Activated CD4-positive, alpha-beta T cell treated with anti-CD3 and anti-CD28 coated beads, Interleukin-2, amount 50 U/mL, for 16 hours (primary cell): ENCODE measurements around the gene EIF2S1.
"Not testable (repeated sequence)": the region's sequence is repeated elsewhere in the genome, so short reads cannot be mapped to it uniquely, and the experiment has no call there.

Experiments
- DNase-seq: peaks from one replicate; pipeline ENCODE4 v3.0.0-alpha.2; 2020

EIF2S1 gene

DNA sequence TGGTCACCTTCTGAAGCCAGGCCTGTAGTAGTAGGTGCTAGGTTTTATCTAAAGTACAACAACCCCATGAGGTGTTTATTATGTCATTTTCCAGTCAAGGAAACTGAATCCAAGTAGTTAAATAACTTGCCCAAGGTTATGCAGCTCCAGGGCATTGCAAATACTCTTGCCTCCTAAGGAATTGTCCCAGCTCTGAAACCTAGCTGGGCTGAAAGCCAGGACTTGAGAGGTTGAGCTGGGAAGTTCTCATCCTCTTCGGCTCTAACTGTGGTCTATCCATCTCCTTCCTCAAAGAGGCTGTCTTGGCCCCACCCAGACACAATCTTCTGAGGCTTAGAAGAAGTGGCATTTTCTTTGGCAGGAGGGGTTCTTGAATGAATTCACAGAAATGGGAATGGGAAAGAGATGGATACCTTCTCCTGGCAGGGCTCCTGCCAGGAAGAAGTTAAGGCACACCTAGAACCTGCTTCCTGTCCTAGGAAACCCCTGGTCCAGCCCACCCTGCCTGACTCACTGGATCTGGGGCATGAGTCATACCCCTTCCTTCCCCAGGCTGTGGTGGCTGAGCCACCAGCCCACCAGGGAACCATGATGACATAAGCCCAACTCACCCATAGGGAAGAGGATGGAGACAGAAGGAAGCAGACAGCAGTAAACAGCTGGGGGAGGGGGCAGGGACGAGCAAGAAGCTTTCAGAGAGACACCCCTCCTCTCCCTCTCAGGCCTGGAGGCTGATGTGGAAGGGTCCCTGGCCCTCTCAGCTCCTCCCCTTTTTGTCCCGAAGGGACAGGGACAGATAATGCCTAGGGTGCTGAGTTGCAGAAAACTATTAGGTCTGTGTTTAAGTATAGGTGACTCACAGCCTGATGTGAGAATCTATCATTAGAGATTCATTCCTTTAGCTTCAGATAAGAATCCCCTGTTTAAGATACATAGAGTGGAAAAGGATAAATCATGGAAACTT is 54.0 kb downstream of the EIF2S1 start:
- DNase-seq = peak; percentile 26

DNA sequence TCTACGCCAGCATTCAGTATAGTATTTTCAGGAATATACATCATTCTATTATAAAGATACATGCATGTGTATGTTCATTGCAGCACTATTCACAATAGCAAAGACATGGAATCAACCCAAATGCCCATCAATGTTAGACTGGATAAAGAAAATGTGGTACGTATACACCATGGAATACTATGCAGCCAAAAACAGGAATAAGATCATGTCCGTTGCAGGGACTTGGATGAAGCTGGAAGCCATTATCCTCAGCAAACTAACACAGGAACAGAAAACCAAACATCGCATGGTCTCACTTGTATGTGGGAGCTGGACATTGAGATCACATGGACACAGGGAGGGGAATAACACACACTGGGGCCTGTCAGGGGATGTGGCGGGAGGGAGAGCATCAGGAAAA is 55.5 kb downstream of the EIF2S1 start:
- not testable (repeated sequence) for DNase-seq

DNA sequence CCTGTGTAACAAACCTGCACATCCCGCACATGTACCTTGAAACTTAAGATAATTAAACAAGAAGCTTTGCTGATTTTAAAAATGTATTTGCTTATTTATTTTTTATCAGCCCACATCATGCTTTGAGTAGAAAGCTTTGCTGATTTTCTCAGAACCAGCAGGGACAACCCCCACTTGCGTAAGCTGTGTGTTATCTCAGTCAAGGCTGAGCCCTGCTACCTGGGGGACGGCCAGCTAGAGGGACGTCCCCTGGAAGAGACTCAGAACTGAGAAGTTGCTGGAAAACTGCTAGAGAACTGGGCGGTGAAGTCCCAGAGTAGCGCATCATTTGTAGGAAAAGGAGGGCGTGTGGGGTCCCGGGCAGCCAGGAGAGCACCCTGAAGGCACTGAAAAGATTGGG is 56.0 kb downstream of the EIF2S1 start:
- DNase-seq = no peak

GRCh38 chr14:67416810-67417209 is 56.7 kb downstream of the EIF2S1 start:
- DNase-seq = no peak

GRCh38 chr14:67417633-67418032 is 57.5 kb downstream of the EIF2S1 start:
- DNase-seq = no peak

- DNase-seq = no peak
These were observed 58.5 kb downstream of the EIF2S1 start for GRCh38 chr14:67418401-67419191.

- DNase-seq = peak; percentile 48
These were observed 60.1 kb downstream of the EIF2S1 start for GRCh38 chr14:67420102-67420739.

- no peak for DNase-seq
These were observed 61.5 kb downstream of the EIF2S1 start for GRCh38 chr14:67421356-67422224.

- no peak for DNase-seq
These were observed 63.3 kb downstream of the EIF2S1 start for GRCh38 chr14:67423424-67423823.

DNA sequence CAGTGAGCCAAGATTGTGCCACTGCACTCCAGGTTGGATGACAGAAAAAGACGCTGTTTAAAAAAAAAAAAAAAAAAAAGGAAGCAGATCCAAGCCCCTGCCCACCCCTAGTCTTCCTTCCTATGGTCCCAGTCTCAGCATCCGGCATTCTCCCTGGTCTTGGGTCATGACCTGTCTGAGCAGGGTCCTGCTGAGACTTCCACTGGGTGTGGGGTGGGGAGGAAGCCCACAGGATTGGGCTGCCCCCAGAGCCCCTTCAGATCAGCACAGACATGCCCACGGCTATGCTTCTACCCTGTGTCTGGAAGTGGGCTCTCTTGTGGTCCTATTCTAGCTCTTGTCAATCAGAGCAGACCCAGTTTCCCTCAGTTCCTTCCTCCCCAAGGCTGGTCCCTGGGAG is 64.4 kb downstream of the EIF2S1 start:
- DNase-seq = no peak

- no peak for DNase-seq
These were observed 65.5 kb downstream of the EIF2S1 start for GRCh38 chr14:67425608-67426007.

DNA sequence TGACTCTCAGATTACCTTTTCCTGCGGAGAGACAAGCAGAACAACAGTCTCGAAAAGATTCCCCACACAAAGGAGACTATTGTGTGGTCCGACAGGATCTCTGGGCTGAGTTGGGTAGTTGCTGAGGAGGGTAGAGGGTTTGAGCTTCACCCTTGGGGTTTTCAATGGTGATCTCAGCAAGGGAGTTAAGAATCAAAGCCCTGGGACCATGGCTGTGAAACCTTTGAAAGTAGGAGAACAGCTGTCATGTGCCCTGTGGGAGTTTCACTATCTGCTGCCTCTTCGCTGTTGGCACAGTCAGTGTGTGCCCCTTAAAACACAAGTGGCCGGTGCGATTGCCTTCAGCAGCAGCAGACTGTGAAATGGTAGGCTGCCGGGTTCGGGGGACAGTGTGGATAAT is 66.0 kb downstream of the EIF2S1 start:
- DNase-seq = no peak

DNA sequence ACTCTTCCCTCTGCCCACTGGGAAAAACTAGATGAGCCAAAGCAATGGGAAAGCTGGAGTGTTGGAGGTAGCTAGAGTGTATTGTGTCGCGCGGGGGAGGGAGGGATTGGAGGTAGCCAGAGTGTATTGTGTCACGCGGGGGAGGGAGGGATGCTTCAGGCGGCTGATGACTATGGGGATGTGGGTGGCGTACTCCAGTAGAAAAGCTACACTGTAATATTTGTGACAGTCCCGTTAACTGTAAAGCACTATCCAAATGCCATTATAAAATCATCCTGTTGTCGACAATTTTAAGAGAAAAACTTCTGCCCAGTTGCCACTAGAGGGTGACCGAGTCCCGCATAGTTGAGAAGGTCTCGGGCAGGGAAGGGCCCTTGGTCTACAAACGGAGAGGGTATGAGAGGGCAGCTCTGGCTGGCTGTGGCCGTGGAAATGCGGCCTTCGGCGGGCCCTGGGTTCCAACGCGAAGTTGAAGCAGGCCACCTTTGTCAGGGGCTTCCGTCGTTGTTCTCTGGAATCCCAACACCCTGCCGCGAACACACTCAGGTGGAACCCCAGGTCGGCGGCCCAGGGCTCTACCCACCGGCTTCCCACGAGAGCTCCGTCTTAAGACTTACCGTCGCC is 67.0 kb downstream of the EIF2S1 start:
- DNase-seq = peak; percentile 74

DNA sequence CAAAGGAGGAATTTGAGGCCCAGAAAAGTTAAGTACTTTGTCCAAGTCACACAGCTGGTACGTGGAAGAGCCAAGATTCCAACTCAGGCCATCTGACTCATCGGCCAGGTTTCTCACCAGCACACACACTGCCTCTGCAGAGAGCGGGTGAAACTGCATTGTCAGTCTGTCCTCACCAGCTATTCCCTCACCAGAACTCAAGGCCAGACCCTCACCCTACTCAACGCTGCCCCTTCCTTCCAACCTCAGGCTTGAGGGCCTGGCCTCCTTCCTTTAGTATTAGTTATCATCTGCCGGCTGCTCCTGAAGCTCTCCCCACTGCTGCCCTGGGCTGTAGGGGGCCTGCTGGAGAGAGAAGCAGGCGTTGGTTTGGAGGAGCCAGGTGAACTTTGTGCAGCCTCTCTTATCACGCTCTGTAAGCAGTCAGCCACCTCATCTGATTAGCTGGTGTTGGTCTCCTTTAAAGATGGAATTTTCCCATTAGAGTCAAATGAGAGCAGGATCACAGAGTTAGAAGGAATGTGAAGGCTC is 68.4 kb downstream of the EIF2S1 start:
- DNase-seq = no peak

GRCh38 chr14:67429510-67430205 is 69.5 kb downstream of the EIF2S1 start:
- DNase-seq = no peak

- DNase-seq = no peak
These were observed 72.0 kb downstream of the EIF2S1 start for GRCh38 chr14:67432050-67432564.

- no peak for DNase-seq
These were observed 75.5 kb downstream of the EIF2S1 start for GRCh38 chr14:67435603-67436002.
